LHCN-M2 (cell line): Measurements from ENCODE around the gene ZNF213. TPM values are rescaled to one million over a fixed set of nuclear protein-coding genes. Genes with fewer than 3 reads are reported as not detected.

Experiments
- DNase-seq: peaks from one replicate; pipeline ENCODE4 v3.0.0-alpha.2; 2012; ENCODE audit warnings: low read depth
- total RNA-seq: library from RNA; depleted of rRNA; stranded (reverse); fragments of >200 nt; gene quantifications from 2 replicates; pipeline ENCODE4 v1.2.3, GENCODE V29; 2014; rRNA removed

Gene ZNF213
- total RNA-seq, 1 experiment from 2014 or later = 4.7 TPM

DNA sequence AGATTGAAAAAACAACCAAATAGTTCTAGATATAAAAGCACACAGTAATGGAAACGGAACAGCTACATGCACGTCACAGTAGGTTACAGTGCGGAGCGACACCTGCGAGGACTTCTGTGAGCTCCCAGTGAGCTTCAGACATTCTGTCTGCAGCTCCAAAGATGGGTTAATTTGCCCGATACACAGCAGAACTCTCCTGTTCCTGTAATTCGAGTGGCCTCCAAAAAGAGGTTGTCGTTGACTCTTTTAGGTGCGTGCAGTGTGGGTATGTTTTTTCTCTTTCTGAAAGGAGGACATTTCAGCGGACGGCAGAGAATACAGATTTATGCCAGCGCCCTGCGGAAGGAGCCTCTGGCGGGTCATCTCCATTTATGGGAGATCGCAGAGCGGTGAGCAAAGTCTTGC, 56.1 kb downstream of the ZNF213 start:
- DNase-seq = peak; percentile 18

Other genes with a start within 250 kb of the ZNF213 start
- 38.6 and 43.4 TPM in 2 replicates for gene FLYWCH1, start 223.1 kb upstream of the ZNF213 start, total RNA-seq
- 1.5 and 1.7 TPM in 2 replicates for gene KREMEN2, start 170.8 kb upstream of the ZNF213 start, total RNA-seq
- 32.1 and 35.3 TPM in 2 replicates for gene PAQR4, start 165.7 kb upstream of the ZNF213 start, total RNA-seq
- gene PKMYT1, start 154.6 kb upstream of the ZNF213 start, total RNA-seq = 73.1 and 91.4 TPM in 2 replicates
- gene CLDN9, start 122.1 kb upstream of the ZNF213 start, total RNA-seq = not detected in 2 replicates
- gene CLDN6, start 116.8 kb upstream of the ZNF213 start, total RNA-seq = 0.06 TPM in 2 replicates
- 574 and 676 TPM in 2 replicates for gene TNFRSF12A, start 114.7 kb upstream of the ZNF213 start, total RNA-seq
- gene HCFC1R1, start 111.1 kb upstream of the ZNF213 start, total RNA-seq = 20.6 and 28.1 TPM in 2 replicates
- 18.0 and 18.7 TPM in 2 replicates for gene THOC6, start 111.0 kb upstream of the ZNF213 start, total RNA-seq
- not detected in 2 replicates for gene BICDL2, start 98.1 kb upstream of the ZNF213 start, total RNA-seq
- gene MMP25, start 88.5 kb upstream of the ZNF213 start, total RNA-seq = 0.06 and 0.11 TPM in 2 replicates
- 9.6 and 12.3 TPM in 2 replicates for gene IL32, start 69.4 kb upstream of the ZNF213 start, total RNA-seq
- gene ZSCAN10, start 35.7 kb upstream of the ZNF213 start, total RNA-seq = not detected in 2 replicates
- 17.0 and 19.2 TPM in 2 replicates for gene ZNF205, start 22.4 kb upstream of the ZNF213 start, total RNA-seq
- not detected in 2 replicates for gene OR1F1, start 53.2 kb downstream of the ZNF213 start, total RNA-seq
- gene ZNF200, start 100.1 kb downstream of the ZNF213 start, total RNA-seq = 10.4 and 11.9 TPM in 2 replicates
- 0.06 TPM in 1 of 2 replicates, not detected in the other for gene MEFV, start 121.6 kb downstream of the ZNF213 start, total RNA-seq
- gene ZNF263, start 148.5 kb downstream of the ZNF213 start, total RNA-seq = 35.5 and 43.5 TPM in 2 replicates
- gene TIGD7, start 170.4 kb downstream of the ZNF213 start, total RNA-seq = 2.3 and 3.9 TPM in 2 replicates
- 15.8 and 18.7 TPM in 2 replicates for gene ZNF75A, start 170.5 kb downstream of the ZNF213 start, total RNA-seq
- gene OR2C1, start 220.9 kb downstream of the ZNF213 start, total RNA-seq = 0.17 TPM in 1 of 2 replicates, not detected in the other